CD14-positive monocyte (primary cell): ENCODE results near the gene CPE. TPM values are rescaled to one million over a fixed set of nuclear protein-coding genes. Genes with fewer than 3 reads are reported as not detected.

Source experiments
- DNase-seq, 3 donors: peaks; one replicate each; pipeline ENCODE4 v3.0.0-alpha.2; 2011 to 2022
- H2AFZ ChIP-seq: 2 replicates; pipeline ENCODE4 v1.6.0; 2012; ENCODE audit warnings: mild to moderate bottlenecking, low read depth, low read length, inconsistent platforms; ENCODE audit not compliant: insufficient read depth, poor library complexity, severe bottlenecking
- H3K27ac ChIP-seq, 2 donors: 1 replicate in 1 of 2; 2 replicates in 1 of 2; pipeline ENCODE4 v1.5.1; 2012 to 2013; ENCODE audit warnings: low read length in 2 of 2, control low read depth in 1 of 2, inconsistent platforms in 1 of 2, low read depth in 1 of 2, mild to moderate bottlenecking in 1 of 2
- H3K27me3 ChIP-seq, 2 donors: one replicate each; pipeline versions ENCODE4 v1.6.0 to v1.6.1; 2011 to 2013; ENCODE audit warnings: low read length in 2 of 2; ENCODE audit not compliant: control insufficient read depth in 2 of 2, insufficient read depth in 2 of 2
- H3K36me3 ChIP-seq, 2 donors: replicated peaks in 1 of 2; 1 replicate in 1 of 2; 2 replicates in 1 of 2; pipeline versions ENCODE4 v1.5.1 to v1.6.1; 2012 to 2013; ENCODE audit warnings: low read length in 2 of 2, control low read depth in 1 of 2, inconsistent platforms in 1 of 2, mild to moderate bottlenecking in 1 of 2; ENCODE audit not compliant: insufficient read depth in 2 of 2, control insufficient read depth in 1 of 2
- H3K4me1 ChIP-seq, 2 donors: 1 replicate in 1 of 2; 2 replicates in 1 of 2; pipeline versions ENCODE4 v1.5.1 to v1.6.1; 2012 to 2013; ENCODE audit warnings: low read length in 2 of 2, control low read depth in 1 of 2, inconsistent platforms in 1 of 2, mild to moderate bottlenecking in 1 of 2, moderate library complexity in 1 of 2; ENCODE audit not compliant: insufficient read depth in 2 of 2, control insufficient read depth in 1 of 2
- H3K4me2 ChIP-seq: replicated peaks from 2 replicates; pipeline ENCODE3; 2012; ENCODE audit warnings: low read length, moderate library complexity, mild to moderate bottlenecking; ENCODE audit not compliant: poor library complexity, severe bottlenecking; ENCODE audit errors: extremely low read depth
- H3K4me3 ChIP-seq, 3 experiments: fragments of 200-600 bp in 1 of 3; sonication (generic) in 1 of 3; replicated peaks in 1 of 3; 1 replicate in 2 of 3; 2 replicates in 1 of 3; pipeline ENCODE4 v1.5.1; 2011 to 2013; ENCODE audit warnings: low read length in 3 of 3, mild to moderate bottlenecking in 3 of 3, control low read depth in 2 of 3, low read depth in 2 of 3, inconsistent platforms in 1 of 3, moderate library complexity in 1 of 3
- H3K79me2 ChIP-seq: 2 replicates; pipeline ENCODE4 v1.6.0; 2012; ENCODE audit warnings: mild to moderate bottlenecking, control low read depth, inconsistent platforms, low read length, moderate library complexity; ENCODE audit not compliant: insufficient read depth
- H3K9ac ChIP-seq: 2 replicates; pipeline ENCODE4 v1.6.0; 2017; ENCODE audit warnings: low read length, mild to moderate bottlenecking; ENCODE audit not compliant: insufficient read depth, poor library complexity, severe bottlenecking
- H3K9me3 ChIP-seq, 2 donors: replicated peaks in 1 of 2; 1 replicate in 1 of 2; 2 replicates in 1 of 2; pipeline versions ENCODE4 v1.5.1 to v1.6.1; 2012 to 2013; ENCODE audit warnings: low read length in 2 of 2, control low read depth in 1 of 2; ENCODE audit not compliant: control insufficient read depth in 1 of 2, insufficient read depth in 1 of 2
- H4K20me1 ChIP-seq: 2 replicates; pipeline ENCODE4 v1.6.0; 2012; ENCODE audit warnings: mild to moderate bottlenecking, low read length, control low read depth, moderate library complexity; ENCODE audit not compliant: insufficient read depth
- H3K27ac Mint-ChIP-seq, 7 donors: one replicate each; pipeline ENCODE4 v1.8.0; 2020; ENCODE audit warnings: mild to moderate bottlenecking in 7 of 7, mixed read lengths in 7 of 7, moderate library complexity in 6 of 7, inconsistent platforms in 2 of 7
- H3K27me3 Mint-ChIP-seq, 3 donors: one replicate each; pipeline ENCODE4 v1.8.0; 2021 to 2022; ENCODE audit warnings: low read depth in 3 of 3, mild to moderate bottlenecking in 3 of 3, mixed read lengths in 3 of 3, moderate library complexity in 3 of 3, inconsistent platforms in 1 of 3
- H3K36me3 Mint-ChIP-seq, 2 donors: one replicate each; pipeline ENCODE4 v1.8.0; 2020; ENCODE audit warnings: mixed read lengths in 2 of 2, inconsistent platforms in 1 of 2, mild to moderate bottlenecking in 1 of 2
- H3K4me1 Mint-ChIP-seq: one replicate; pipeline ENCODE4 v1.8.0; 2020; ENCODE audit warnings: mild to moderate bottlenecking, mixed read lengths
- H3K4me3 Mint-ChIP-seq, 2 donors: one replicate each; pipeline ENCODE4 v1.8.0; 2020; ENCODE audit warnings: mild to moderate bottlenecking in 2 of 2, mixed read lengths in 2 of 2, moderate library complexity in 1 of 2
- H3K9me3 Mint-ChIP-seq, 7 donors: one replicate each; pipeline ENCODE4 v1.8.0; 2020 to 2022; ENCODE audit warnings: mixed read lengths in 7 of 7, mild to moderate bottlenecking in 6 of 7, moderate library complexity in 6 of 7, inconsistent platforms in 2 of 7
- WGBS: methylation state at CpG from one replicate; pipeline ENCODE4 v1.1.5; 2013; ENCODE audit warnings: missing lambda C conversion rate; ENCODE audit not compliant: insufficient coverage; 5-methylcytosine and 5-hydroxymethylcytosine counted together
- intact Hi-C, 2 donors: fragments of 100-400 bp; cut with micrococcal nuclease; formaldehyde crosslinking; loops; one replicate each; pipeline versions ENCODE4 v1.15.0 to v1.15.1; 2023
- polyA plus RNA-seq, 3 donors: library from polyadenylated mRNA; depleted of rRNA in 1 of 3; unstranded in 2 of 3; stranded (reverse) in 1 of 3; fragments of 300-500 nt in 2 of 3; fragments of >200 nt in 1 of 3; fragmentation: Illumina TruSeq in 2 of 3; gene quantifications; 1 replicate in 2 of 3; 2 replicates in 1 of 3; pipeline ENCODE4 v1.2.3, GENCODE V29; 2012 to 2021
- TF ChIP-seq, protein P1 (sequence below): fragments of 200-600 bp; IDR thresholded peaks from one replicate; pipeline ENCODE4 v1.8.0; 2022; ENCODE audit warnings: antibody characterized with exemption, mild to moderate bottlenecking

Gene CPE
- polyA plus RNA-seq, 3 donors, result 0.09 to 0.13 TPM; not detected in 1

GRCh38 chr4:165472943-165473676 is 94.3 kb downstream of the CPE start:
- Histone ChIP-seq H3K9ac (no peak overlapping the region), H3K4me2 (no peak overlapping the region), H3K27me3 (no peaks in the 10 kb centered on the region), H3K79me2 (no peaks in the 10 kb centered on the region), H3K9me3 (peaks cover 14 to 34% of the 10 kb centered on the region in 2 donors), H2AFZ (no peak overlapping the region), H3K4me1 (no peaks in the 10 kb centered on the region), H3K27ac (no peak overlapping the region), H3K36me3 (no peaks in the 10 kb centered on the region), H3K4me3 (peak overlapping the region in 1 of 3 experiments; percentile 12), H4K20me1 (no peaks in the 10 kb centered on the region)
- Mint-ChIP-seq H3K4me1 (no peaks in the 10 kb centered on the region), H3K36me3 (no peaks in the 10 kb centered on the region), H3K4me3 (no peak overlapping the region), H3K27me3 (peaks cover 0 to 2% (median 1%) of the 10 kb centered on the region in 3 donors), H3K9me3 (peaks cover 16 to 44% (median 20%) of the 10 kb centered on the region in 7 donors), H3K27ac (no peak overlapping the region)
- TF ChIP-seq, protein P1, sequence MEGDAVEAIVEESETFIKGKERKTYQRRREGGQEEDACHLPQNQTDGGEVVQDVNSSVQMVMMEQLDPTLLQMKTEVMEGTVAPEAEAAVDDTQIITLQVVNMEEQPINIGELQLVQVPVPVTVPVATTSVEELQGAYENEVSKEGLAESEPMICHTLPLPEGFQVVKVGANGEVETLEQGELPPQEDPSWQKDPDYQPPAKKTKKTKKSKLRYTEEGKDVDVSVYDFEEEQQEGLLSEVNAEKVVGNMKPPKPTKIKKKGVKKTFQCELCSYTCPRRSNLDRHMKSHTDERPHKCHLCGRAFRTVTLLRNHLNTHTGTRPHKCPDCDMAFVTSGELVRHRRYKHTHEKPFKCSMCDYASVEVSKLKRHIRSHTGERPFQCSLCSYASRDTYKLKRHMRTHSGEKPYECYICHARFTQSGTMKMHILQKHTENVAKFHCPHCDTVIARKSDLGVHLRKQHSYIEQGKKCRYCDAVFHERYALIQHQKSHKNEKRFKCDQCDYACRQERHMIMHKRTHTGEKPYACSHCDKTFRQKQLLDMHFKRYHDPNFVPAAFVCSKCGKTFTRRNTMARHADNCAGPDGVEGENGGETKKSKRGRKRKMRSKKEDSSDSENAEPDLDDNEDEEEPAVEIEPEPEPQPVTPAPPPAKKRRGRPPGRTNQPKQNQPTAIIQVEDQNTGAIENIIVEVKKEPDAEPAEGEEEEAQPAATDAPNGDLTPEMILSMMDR, result no peak
- WGBS, result no CpG with 5 or more reads among the region's 2 CpGs
- intact Hi-C loops, result no loop called here
- DNase-seq, result no peak

DNA sequence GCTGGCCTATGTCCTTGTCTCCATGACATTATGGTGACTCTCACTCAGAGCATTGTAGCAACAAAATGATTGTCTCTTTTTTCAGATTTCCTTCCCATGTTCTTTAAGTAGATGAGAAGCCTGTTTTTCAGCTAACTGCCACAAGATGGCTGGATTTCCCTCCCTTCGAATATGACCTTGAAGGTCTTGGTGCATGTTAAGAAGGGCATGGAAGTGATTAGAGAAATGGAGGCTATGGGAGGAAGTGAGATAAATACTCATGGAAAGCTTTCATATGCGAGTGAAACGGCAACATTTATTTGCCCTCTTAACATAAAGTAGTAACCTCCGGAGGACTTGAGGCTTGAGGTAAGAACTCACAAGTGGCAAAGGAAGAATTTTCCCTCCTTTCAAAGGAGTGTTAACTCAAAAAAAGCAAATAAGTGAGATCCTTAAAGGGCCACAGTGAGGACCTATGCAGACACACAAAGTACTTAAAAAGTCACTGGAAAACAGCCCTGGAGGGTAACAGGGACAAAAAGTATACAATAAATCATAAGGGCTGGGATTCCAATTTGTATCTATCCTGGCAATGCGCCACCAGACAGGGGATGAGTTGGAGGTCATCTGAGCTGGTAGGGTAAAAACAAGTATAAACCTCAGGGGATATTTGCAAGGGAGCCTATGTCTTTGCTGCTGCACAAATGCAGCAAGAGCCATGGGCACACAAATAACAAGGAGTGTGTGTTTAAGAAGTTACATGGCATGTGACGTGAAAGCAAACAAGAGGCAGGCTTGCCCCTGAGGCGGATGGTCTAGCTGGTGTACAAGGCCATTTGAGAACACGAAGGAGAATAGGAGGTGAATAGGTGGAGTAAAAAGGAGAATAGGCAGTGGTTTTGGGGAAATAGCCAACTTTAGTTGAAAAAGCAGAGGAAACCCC is 96.2 kb downstream of the CPE start:
- WGBS, result 90% methylated on average over 5 of the region's 8 CpGs
- intact Hi-C loops, result no loop called here
- no peak overlapping the region for H3K4me2 ChIP-seq
- no peak overlapping the region for H3K4me3 ChIP-seq
- no peaks in the 10 kb centered on the region for H3K27me3 ChIP-seq
- H4K20me1 ChIP-seq, result no peaks in the 10 kb centered on the region
- no peak overlapping the region for H2AFZ ChIP-seq
- no peak overlapping the region for H3K27ac ChIP-seq
- no peaks in the 10 kb centered on the region for H3K79me2 ChIP-seq
- no peaks in the 10 kb centered on the region for H3K36me3 Mint-ChIP-seq
- peaks cover 0 to 2% (median 1%) of the 10 kb centered on the region in 3 donors for H3K27me3 Mint-ChIP-seq
- peaks cover 16 to 47% (median 20%) of the 10 kb centered on the region in 7 donors for H3K9me3 Mint-ChIP-seq
- no peak for DNase-seq
- no peak overlapping the region for H3K27ac Mint-ChIP-seq
- no peak overlapping the region for H3K9ac ChIP-seq
- H3K9me3 ChIP-seq, result peaks cover 14 to 34% of the 10 kb centered on the region in 2 donors
- no peak overlapping the region for H3K4me3 Mint-ChIP-seq
- TF ChIP-seq, protein P1, result no peak
- no peaks in the 10 kb centered on the region for H3K4me1 ChIP-seq
- no peaks in the 10 kb centered on the region for H3K36me3 ChIP-seq
- H3K4me1 Mint-ChIP-seq, result no peaks in the 10 kb centered on the region
